GM12872 (cell line): Measurements from ENCODE around the gene DDTL.

Experiments
- CTCF ChIP-seq: IDR thresholded peaks from 3 replicates; pipeline ENCODE4 v1.5.1; 2011; ENCODE audit warnings: low read depth, mild to moderate bottlenecking, low read length, moderate library complexity; ENCODE audit not compliant: insufficient read depth

DDTL gene

GRCh38 chr22:23997092-23997491 is 30.4 kb downstream of the DDTL start:
- no peak for TF ChIP-seq CTCF

GRCh38 chr22:24001314-24001713 is 34.6 kb downstream of the DDTL start:
- no peak for TF ChIP-seq CTCF

GRCh38 chr22:24002272-24002671 is 35.6 kb downstream of the DDTL start:
- no peak for TF ChIP-seq CTCF

- TF ChIP-seq CTCF: no peak
Measured at GRCh38 chr22:24002851-24003250, 36.2 kb downstream of the DDTL start.

- no peak for TF ChIP-seq CTCF
Measured at GRCh38 chr22:24003887-24004286, 37.2 kb downstream of the DDTL start.

- TF ChIP-seq CTCF: no peak
Measured at GRCh38 chr22:24005201-24005600, 38.5 kb downstream of the DDTL start, which contains the start of gene GSTT4. GSTT4 (minus strand) TSS chr22:24005453; CDS start chr22:24005356, 97 bp downstream.

- TF ChIP-seq CTCF: no peak
Measured at GRCh38 chr22:24006207-24006913, 39.7 kb downstream of the DDTL start.
